ENCODE results near the gene MORC1.

MORC1 gene

GRCh38 chr3:109005443-109005842, 112.5 kb downstream of the MORC1 start:
- H3K27me3 ChIP-seq (ENCODE audit: insufficient read depth, low read depth, severe bottlenecking), result no peaks in the 10 kb centered on the region
- H3K36me3 ChIP-seq, result no peaks in the 10 kb centered on the region
- no peaks in the 10 kb centered on the region for H3K9me3 ChIP-seq (ENCODE audit: severe bottlenecking)
- TF ChIP-seq CTCF (IDR thresholded peaks at IDR 0.05; ENCODE audit: low read depth, low read length), result no peak
- H3K27ac ChIP-seq, result no peak overlapping the region
- no peak overlapping the region for H3K4me3 ChIP-seq (ENCODE audit: low read depth, low read length)
- DNase-seq, result no peak

GRCh38 chr3:108998436-108998835, 119.5 kb downstream of the MORC1 start:
- H3K9me3 ChIP-seq (ENCODE audit: severe bottlenecking), result no peaks in the 10 kb centered on the region
- no peak overlapping the region for H3K27ac ChIP-seq
- no peak for TF ChIP-seq CTCF (IDR thresholded peaks at IDR 0.05; ENCODE audit: low read depth, low read length)
- DNase-seq, result no peak
- H3K27me3 ChIP-seq (ENCODE audit: insufficient read depth, low read depth, severe bottlenecking), result no peaks in the 10 kb centered on the region
- H3K4me3 ChIP-seq (ENCODE audit: low read depth, low read length), result no peak overlapping the region
- H3K36me3 ChIP-seq, result no peaks in the 10 kb centered on the region

- TF ChIP-seq CTCF (IDR thresholded peaks at IDR 0.05; ENCODE audit: low read depth, low read length), result no peak
- no peak for DNase-seq
- Histone ChIP-seq H3K9me3 (ENCODE audit: severe bottlenecking) (no peaks in the 10 kb centered on the region), H3K27me3 (ENCODE audit: insufficient read depth, low read depth, severe bottlenecking) (no peaks in the 10 kb centered on the region), H3K4me3 (ENCODE audit: low read depth, low read length) (no peak overlapping the region), H3K36me3 (no peaks in the 10 kb centered on the region), H3K27ac (no peak overlapping the region)
Measured at GRCh38 chr3:108985844-108986243, 132.1 kb downstream of the MORC1 start.

- Histone ChIP-seq H3K4me3 (ENCODE audit: low read depth, low read length) (no peak overlapping the region), H3K36me3 (no peaks in the 10 kb centered on the region), H3K9me3 (ENCODE audit: severe bottlenecking) (no peaks in the 10 kb centered on the region), H3K27me3 (ENCODE audit: insufficient read depth, low read depth, severe bottlenecking) (no peaks in the 10 kb centered on the region), H3K27ac (no peak overlapping the region)
- no peak for DNase-seq
- no peak for TF ChIP-seq CTCF (IDR thresholded peaks at IDR 0.05; ENCODE audit: low read depth, low read length)
Measured at GRCh38 chr3:108983051-108983450, 134.9 kb downstream of the MORC1 start.

GRCh38 chr3:108976058-108976457, 141.9 kb downstream of the MORC1 start:
- DNase-seq, result no peak
- Histone ChIP-seq H3K9me3 (ENCODE audit: severe bottlenecking) (no peaks in the 10 kb centered on the region), H3K27ac (no peak overlapping the region), H3K27me3 (ENCODE audit: insufficient read depth, low read depth, severe bottlenecking) (no peaks in the 10 kb centered on the region), H3K4me3 (ENCODE audit: low read depth, low read length) (no peak overlapping the region), H3K36me3 (no peaks in the 10 kb centered on the region)
- no peak for TF ChIP-seq CTCF (IDR thresholded peaks at IDR 0.05; ENCODE audit: low read depth, low read length)

- no peak overlapping the region for H3K4me3 ChIP-seq (ENCODE audit: low read depth, low read length)
- DNase-seq, result no peak
- H3K9me3 ChIP-seq (ENCODE audit: severe bottlenecking), result no peaks in the 10 kb centered on the region
- H3K27ac ChIP-seq, result no peak overlapping the region
- no peaks in the 10 kb centered on the region for H3K36me3 ChIP-seq
- no peaks in the 10 kb centered on the region for H3K27me3 ChIP-seq (ENCODE audit: insufficient read depth, low read depth, severe bottlenecking)
- TF ChIP-seq CTCF (IDR thresholded peaks at IDR 0.05; ENCODE audit: low read depth, low read length), result no peak
Measured at GRCh38 chr3:108973019-108973418, 144.9 kb downstream of the MORC1 start.

All from WERI-Rb-1 (cell line).